Measurements from ENCODE around the gene TPM4.

Gene TPM4

DNA sequence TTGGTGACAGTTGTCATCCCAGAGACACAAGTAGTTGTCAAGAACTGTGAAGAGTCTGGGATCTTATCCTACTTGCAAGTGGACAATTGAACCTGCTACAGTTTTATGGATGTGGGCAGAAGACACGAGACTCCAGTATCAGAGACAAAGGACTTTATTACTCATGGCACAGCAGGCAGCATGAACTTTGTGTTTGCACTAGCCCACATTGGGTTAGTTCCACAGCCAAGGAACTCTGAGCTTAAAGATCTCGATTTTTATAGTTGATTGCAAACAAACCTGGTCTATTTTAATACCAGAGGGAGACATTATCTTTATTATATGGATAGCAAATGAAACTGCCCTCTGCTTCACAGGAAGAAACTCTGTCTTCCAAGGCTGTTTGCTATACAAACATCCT, 16.0 kb upstream of the TPM4 start:
- DNase-seq (ENCODE audit: low read depth, low spot score) = no peak
- in situ Hi-C loops (cut with HindIII; ENCODE audit: low sequenced_read_pairs) = no loop called here
- no peak overlapping the region for H3K4me3 ChIP-seq (ENCODE audit: low read depth, low read length)
- TF ChIP-seq CTCF (IDR thresholded peaks at IDR 0.05; ENCODE audit: low read depth, low read length) = no peak

GRCh38 chr19:16061943-16062342, 14.4 kb upstream of the TPM4 start:
- no peak for TF ChIP-seq CTCF (IDR thresholded peaks at IDR 0.05; ENCODE audit: low read depth, low read length)
- H3K4me3 ChIP-seq (ENCODE audit: low read depth, low read length) = no peak overlapping the region
- DNase-seq (ENCODE audit: low read depth, low spot score) = no peak
- in situ Hi-C loops (cut with HindIII; ENCODE audit: low sequenced_read_pairs) = no loop called here

DNA sequence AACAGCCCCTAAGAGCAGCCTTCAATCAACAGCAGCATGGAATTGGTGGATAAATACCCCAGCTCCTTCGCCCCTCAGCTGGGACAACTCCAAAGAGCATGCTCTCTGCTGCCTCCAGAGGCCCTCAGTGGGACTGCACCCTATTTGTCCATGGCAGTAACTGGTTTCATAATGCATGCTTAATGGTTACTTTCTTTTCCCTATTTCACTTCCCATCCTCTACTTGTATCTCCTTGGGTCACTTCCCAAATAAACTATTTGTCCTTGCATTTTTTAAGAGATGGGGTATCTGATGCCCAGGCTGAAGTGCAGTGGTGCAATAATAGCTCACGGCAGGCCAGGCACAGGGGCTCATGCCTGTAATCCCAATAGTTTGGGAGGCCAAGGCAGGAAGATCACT, 13.5 kb upstream of the TPM4 start:
- H3K4me3 ChIP-seq (ENCODE audit: low read depth, low read length) = no peak overlapping the region
- peak; percentile 97 for TF ChIP-seq CTCF (IDR thresholded peaks at IDR 0.05; ENCODE audit: low read depth, low read length)
- in situ Hi-C loops (cut with HindIII; ENCODE audit: low sequenced_read_pairs) = no loop called here
- no peak for DNase-seq (ENCODE audit: low read depth, low spot score)

GRCh38 chr19:16064209-16064889, 11.9 kb upstream of the TPM4 start:
- H3K4me3 ChIP-seq (ENCODE audit: low read depth, low read length) = no peak overlapping the region
- TF ChIP-seq CTCF (IDR thresholded peaks at IDR 0.05; ENCODE audit: low read depth, low read length) = no peak
- in situ Hi-C loops (cut with HindIII; ENCODE audit: low sequenced_read_pairs) = no loop called here
- no peak for DNase-seq (ENCODE audit: low read depth, low spot score)

GRCh38 chr19:16066611-16067104, 9.6 kb upstream of the TPM4 start:
- no peak overlapping the region for H3K4me3 ChIP-seq (ENCODE audit: low read depth, low read length)
- peak; percentile 18 for TF ChIP-seq CTCF (IDR thresholded peaks at IDR 0.05; ENCODE audit: low read depth, low read length)
- no peak for DNase-seq (ENCODE audit: low read depth, low spot score)
- in situ Hi-C loops (cut with HindIII; ENCODE audit: low sequenced_read_pairs) = no loop called here

GRCh38 chr19:16067205-16067938, 8.9 kb upstream of the TPM4 start:
- H3K4me3 ChIP-seq (ENCODE audit: low read depth, low read length) = peak overlapping the region; percentile 36
- peak; percentile 88 for DNase-seq (ENCODE audit: low read depth, low spot score)
- no peak for TF ChIP-seq CTCF (IDR thresholded peaks at IDR 0.05; ENCODE audit: low read depth, low read length)
- in situ Hi-C loops (cut with HindIII; ENCODE audit: low sequenced_read_pairs) = no loop called here

Measured in astrocyte of the spinal cord (primary cell).